ENCODE measurements around the gene TXNRD2. TPM values are rescaled to one million over a fixed set of nuclear protein-coding genes. Genes with fewer than 3 reads are reported as not detected.

The TXNRD2 gene
- total and polyA plus RNA-seq, 2 donors (not counting 1 experiment from before 2014, with no cell fraction given): 24.8 to 36.2 TPM

DNA sequence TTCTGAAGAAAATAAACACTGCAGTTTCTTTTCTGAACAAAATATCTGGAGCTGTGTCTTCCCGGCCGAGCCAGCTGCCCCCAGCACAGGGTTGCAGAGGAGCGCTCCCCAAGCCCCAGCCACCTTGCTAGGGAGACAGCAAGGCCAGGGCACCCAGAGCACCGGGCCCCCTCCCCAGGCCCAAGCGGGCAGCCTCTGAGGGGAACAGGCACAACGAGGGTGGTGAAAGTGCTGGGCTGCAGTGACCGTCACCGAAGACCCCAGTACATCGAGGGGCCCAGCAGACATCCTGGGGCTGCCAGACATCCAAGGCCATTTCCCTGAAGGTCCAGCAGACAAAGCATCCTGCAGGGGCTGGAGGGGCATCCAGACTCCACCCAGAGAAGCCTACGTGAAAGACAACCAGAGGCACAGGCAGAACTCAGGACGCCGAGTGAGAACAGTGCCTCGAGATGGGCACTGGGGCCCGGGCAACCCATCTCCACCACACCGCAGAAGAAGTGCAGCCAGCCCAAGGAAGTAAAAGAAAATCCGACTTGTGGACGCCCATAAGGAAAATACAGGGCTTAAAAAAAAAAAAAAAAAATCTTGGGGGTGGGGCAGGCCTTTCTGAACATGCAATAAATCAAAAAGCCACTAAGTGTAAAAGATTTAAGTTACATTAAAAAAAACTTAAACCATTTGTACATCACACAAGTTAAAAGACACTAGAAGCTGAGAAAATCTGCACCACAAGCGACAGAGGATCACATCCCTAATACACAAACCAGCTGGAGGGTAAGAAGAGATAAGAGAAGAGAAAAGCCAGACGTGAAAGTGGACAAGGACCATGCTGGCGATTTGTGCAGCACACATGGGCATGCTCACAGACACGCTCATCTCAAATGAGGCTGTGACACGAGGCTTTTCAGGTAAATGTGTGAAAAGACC, 36.0 kb downstream of the TXNRD2 start:
- DNase-seq (no peak), ATAC-seq (ENCODE audit: low read depth) (no peak)
- 98% methylated on average over 16 of the region's 22 CpGs for WGBS (ENCODE audit: insufficient coverage)
- Histone ChIP-seq H3K4me2 (replicated peaks; ENCODE audit: low read depth, low read length, poor library complexity, severe bottlenecking) (no peak overlapping the region), H3K79me2 (ENCODE audit: control insufficient read depth, insufficient read depth, low read length) (no peaks in the 10 kb centered on the region), H3K36me3 (replicated peaks in 1 of 2; ENCODE audit: control extremely low read depth in 1 of 2, control insufficient read depth in 1 of 2, extremely low read depth in 1 of 2, insufficient read depth in 2 of 2, low read length in 1 of 2) (peaks cover 0 to 7% of the 10 kb centered on the region in 2 experiments), H3K27me3 (replicated peaks in 1 of 4; ENCODE audit: control extremely low read depth in 1 of 4, control insufficient read depth in 3 of 4, insufficient read depth in 4 of 4, low read length in 3 of 4) (no peaks in the 10 kb centered on the region), H3K4me3 (ENCODE audit: control extremely low read depth in 1 of 5, extremely low read depth in 1 of 5, insufficient read depth in 1 of 5, low read depth in 2 of 5, low read length in 4 of 5) (no peak overlapping the region), H4K20me1 (ENCODE audit: control insufficient read depth, insufficient read depth, low read length, poor library complexity, severe bottlenecking) (no peaks in the 10 kb centered on the region), H3K4me1 (ENCODE audit: control insufficient read depth in 2 of 2, insufficient read depth in 2 of 2, low read length in 2 of 2) (no peaks in the 10 kb centered on the region), H3K9me3 (ENCODE audit: control extremely low read depth in 1 of 3, control insufficient read depth in 2 of 3, insufficient read depth in 1 of 3, low read length in 2 of 3) (no peaks in the 10 kb centered on the region), H3K9ac (ENCODE audit: low read length) (no peak overlapping the region), H3K27ac (ENCODE audit: low read length in 2 of 2) (no peak overlapping the region), H2AFZ (ENCODE audit: insufficient read depth, low read depth, low read length, poor library complexity, severe bottlenecking) (no peak overlapping the region)
- intact Hi-C loops (cut with micrococcal nuclease): no loop called here
- Mint-ChIP-seq H3K4me3 (no peak overlapping the region), H3K27ac (no peak overlapping the region), H3K9me3 (ENCODE audit: insufficient read depth) (no peaks in the 10 kb centered on the region), H3K27me3 (no peaks in the 10 kb centered on the region), H3K4me1 (peaks cover 1% of the 10 kb centered on the region)
- CTCF ChIA-PET: interaction anchor here (0.6 to 2.3 kb wide), 5 partner anchors 8 to 175 kb away, joined by 3 to 10 read pairs (median 5); no protein-coding TSS in a partner anchor
- POLR2A ChIA-PET: no interaction called here
- no peak for TF ChIP-seq EZH2 (IDR thresholded peaks at IDR 0.05; ENCODE audit: borderline replicate concordance, insufficient read depth, low read depth, low read length, poor library complexity, severe bottlenecking)
- TF ChIP-seq CTCF (IDR thresholded peaks at IDR 0.05): no peak

- H3K27ac Mint-ChIP-seq: no peak overlapping the region
- DNase-seq (no peak), ATAC-seq (ENCODE audit: low read depth) (no peak)
- no peak for TF ChIP-seq EZH2 (IDR thresholded peaks at IDR 0.05; ENCODE audit: borderline replicate concordance, insufficient read depth, low read depth, low read length, poor library complexity, severe bottlenecking)
- no peak for TF ChIP-seq CTCF (IDR thresholded peaks at IDR 0.05)
- POLR2A ChIA-PET: no interaction called here
- no peaks in the 10 kb centered on the region for H3K27me3 Mint-ChIP-seq
- Histone ChIP-seq H3K4me2 (replicated peaks; ENCODE audit: low read depth, low read length, poor library complexity, severe bottlenecking) (no peak overlapping the region), H3K4me3 (ENCODE audit: control extremely low read depth in 1 of 5, extremely low read depth in 1 of 5, insufficient read depth in 1 of 5, low read depth in 2 of 5, low read length in 4 of 5) (no peak overlapping the region), H3K36me3 (replicated peaks in 1 of 2; ENCODE audit: control extremely low read depth in 1 of 2, control insufficient read depth in 1 of 2, extremely low read depth in 1 of 2, insufficient read depth in 2 of 2, low read length in 1 of 2) (peaks cover 0 to 7% of the 10 kb centered on the region in 2 experiments), H3K27ac (ENCODE audit: low read length in 2 of 2) (no peak overlapping the region), H3K9me3 (ENCODE audit: control extremely low read depth in 1 of 3, control insufficient read depth in 2 of 3, insufficient read depth in 1 of 3, low read length in 2 of 3) (no peaks in the 10 kb centered on the region), H3K27me3 (replicated peaks in 1 of 4; ENCODE audit: control extremely low read depth in 1 of 4, control insufficient read depth in 3 of 4, insufficient read depth in 4 of 4, low read length in 3 of 4) (no peaks in the 10 kb centered on the region), H2AFZ (ENCODE audit: insufficient read depth, low read depth, low read length, poor library complexity, severe bottlenecking) (no peak overlapping the region), H3K4me1 (ENCODE audit: control insufficient read depth in 2 of 2, insufficient read depth in 2 of 2, low read length in 2 of 2) (no peaks in the 10 kb centered on the region), H4K20me1 (ENCODE audit: control insufficient read depth, insufficient read depth, low read length, poor library complexity, severe bottlenecking) (no peaks in the 10 kb centered on the region), H3K79me2 (ENCODE audit: control insufficient read depth, insufficient read depth, low read length) (no peaks in the 10 kb centered on the region), H3K9ac (ENCODE audit: low read length) (no peak overlapping the region)
- intact Hi-C loops (cut with micrococcal nuclease): no loop called here
- no peak overlapping the region for H3K4me3 Mint-ChIP-seq
- H3K9me3 Mint-ChIP-seq (ENCODE audit: insufficient read depth): no peaks in the 10 kb centered on the region
- peaks cover 1% of the 10 kb centered on the region for H3K4me1 Mint-ChIP-seq
- CTCF ChIA-PET: interaction anchor here (0.6 to 2.3 kb wide), 4 partner anchors 8 to 174 kb away, joined by 3 to 10 read pairs (median 4); no protein-coding TSS in a partner anchor
- WGBS (ENCODE audit: insufficient coverage): 95% methylated on average over 6 of the region's 7 CpGs
Observed at GRCh38 chr22:19904935-19905334, 36.7 kb downstream of the TXNRD2 start.
